Astrocyte of the spinal cord (primary cell): ENCODE results near the gene CEP126.

Source experiments
- DNase-seq: peaks from one replicate; pipeline ENCODE4 v3.0.0; 2011; ENCODE audit warnings: low read depth, low spot score
- H3K4me3 ChIP-seq: 2 replicates; pipeline ENCODE4 v1.5.1; 2011; ENCODE audit warnings: low read depth, mild to moderate bottlenecking, low read length, moderate library complexity
- CTCF ChIP-seq: IDR thresholded peaks from 2 replicates; pipeline ENCODE4 v1.5.1; 2012; ENCODE audit warnings: low read depth, mild to moderate bottlenecking, low read length, inconsistent platforms
- in situ Hi-C: cut with HindIII; loops from 2 replicates; pipeline ENCODE4 v1.10.0; 2017; ENCODE audit warnings: low sequenced_read_pairs

Gene CEP126

GRCh38 chr11:101920992-101921391, 6.2 kb downstream of the CEP126 start:
- no peak overlapping the region for H3K4me3 ChIP-seq
- no peak for DNase-seq
- in situ Hi-C loops = no loop called here
- no peak for TF ChIP-seq CTCF

GRCh38 chr11:101923554-101923953, 8.7 kb downstream of the CEP126 start:
- TF ChIP-seq CTCF = no peak
- H3K4me3 ChIP-seq = no peak overlapping the region
- no peak for DNase-seq
- in situ Hi-C loops = no loop called here

- H3K4me3 ChIP-seq = no peak overlapping the region
- in situ Hi-C loops = no loop called here
These were observed 14.6 kb downstream of the CEP126 start for GRCh38 chr11:101929294-101929915.

GRCh38 chr11:101931692-101932091, 16.9 kb downstream of the CEP126 start:
- no peak overlapping the region for H3K4me3 ChIP-seq
- in situ Hi-C loops = no loop called here
- no peak for DNase-seq
- TF ChIP-seq CTCF = no peak

More at GRCh38 chr11:101929294-101929915, 14.6 kb downstream of the CEP126 start:
- no peak for DNase-seq
- TF ChIP-seq CTCF = no peak

GRCh38 chr11:101940901-101941520, 26.2 kb downstream of the CEP126 start:
- DNase-seq = no peak
- TF ChIP-seq CTCF = no peak
- H3K4me3 ChIP-seq = no peak overlapping the region
- in situ Hi-C loops = no loop called here

GRCh38 chr11:101944923-101945322, 30.1 kb downstream of the CEP126 start:
- in situ Hi-C loops = no loop called here
- DNase-seq = no peak
- no peak for TF ChIP-seq CTCF
- no peak overlapping the region for H3K4me3 ChIP-seq

GRCh38 chr11:101945448-101945847, 30.6 kb downstream of the CEP126 start:
- no peak overlapping the region for H3K4me3 ChIP-seq

More at GRCh38 chr11:101945448-101945847, 30.6 kb downstream of the CEP126 start:
- no peak for TF ChIP-seq CTCF
- DNase-seq = no peak
- in situ Hi-C loops = no loop called here
